Fibroblast of skin of back (primary cell): ENCODE measurements around the gene RANBP17. TPM values are rescaled to one million over a fixed set of nuclear protein-coding genes. Genes with fewer than 3 reads are reported as not detected.
"Not testable (repeated sequence)": the region's sequence is repeated elsewhere in the genome, so short reads cannot be mapped to it uniquely, and the experiment has no call there.

Source experiments
- DNase-seq: peaks from one replicate; pipeline ENCODE4 v3.0.0-alpha.2; 2013
- polyA plus RNA-seq, 2 experiments: library from polyadenylated mRNA; unstranded; fragments of 120-200 nt; gene quantifications; one replicate each; pipeline ENCODE4 v1.2.1, GENCODE V29; 2013; ENCODE audit not compliant: insufficient read length in 2 of 2

RANBP17 gene
- 4.5 TPM for polyA plus RNA-seq (2013, experiment 1 of 2; ENCODE audit: insufficient read length)
- 7.4 TPM for polyA plus RNA-seq (2013, experiment 2 of 2; ENCODE audit: insufficient read length)

- peak; percentile 79 for DNase-seq
These were observed at the start of gene RANBP17 for GRCh38 chr5:170861917-170862766. Gene RANBP17, plus strand, starts transcription at chr5:170862018.

- DNase-seq = no peak
These were observed 48.6 kb upstream of the RANBP17 start for GRCh38 chr5:170813231-170813630.

DNA sequence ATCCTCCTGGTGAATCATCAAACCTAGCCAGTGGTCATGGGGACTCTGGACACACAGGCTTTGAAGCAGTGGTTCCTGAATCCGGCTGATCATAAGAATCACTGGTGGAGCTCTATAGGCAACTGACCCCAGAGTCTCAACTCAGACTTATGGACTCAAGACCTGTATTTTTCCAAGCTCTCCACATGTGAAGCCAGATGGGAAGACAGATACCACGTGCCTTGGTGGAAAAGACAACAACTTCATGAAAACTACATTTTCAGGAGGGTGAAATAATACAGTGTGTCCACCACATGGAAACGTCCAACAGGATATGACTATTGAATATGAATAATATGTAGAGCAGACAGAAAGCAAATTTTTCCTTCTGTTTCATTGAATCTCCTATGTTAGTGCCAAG, 44.6 kb upstream of the RANBP17 start:
- DNase-seq = peak; percentile 4

GRCh38 chr5:170818232-170818631, 43.6 kb upstream of the RANBP17 start:
- peak; percentile 69 for DNase-seq

GRCh38 chr5:170819824-170820223, 42.0 kb upstream of the RANBP17 start:
- DNase-seq = no peak

GRCh38 chr5:170821257-170821800, 40.5 kb upstream of the RANBP17 start:
- DNase-seq = no peak

DNA sequence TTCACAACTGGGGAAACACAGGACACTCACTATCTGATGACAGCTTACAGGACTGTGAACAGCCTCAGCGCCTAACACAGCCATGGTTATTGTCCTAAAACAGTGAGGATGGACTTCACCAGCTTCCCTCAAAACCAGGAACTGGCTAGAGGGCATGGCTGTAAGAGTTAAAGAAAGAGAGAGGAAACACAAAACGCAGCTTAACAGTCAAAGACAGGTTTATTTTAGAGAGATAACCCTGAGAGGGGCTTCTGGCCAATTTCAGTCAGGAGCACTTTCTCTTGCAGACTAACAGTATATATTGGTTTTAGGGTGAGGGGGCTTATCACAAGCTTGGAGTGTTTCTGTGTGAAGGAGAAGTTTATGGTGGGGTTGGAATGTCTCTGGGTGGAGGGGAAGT, 35.7 kb upstream of the RANBP17 start:
- no peak for DNase-seq

DNA sequence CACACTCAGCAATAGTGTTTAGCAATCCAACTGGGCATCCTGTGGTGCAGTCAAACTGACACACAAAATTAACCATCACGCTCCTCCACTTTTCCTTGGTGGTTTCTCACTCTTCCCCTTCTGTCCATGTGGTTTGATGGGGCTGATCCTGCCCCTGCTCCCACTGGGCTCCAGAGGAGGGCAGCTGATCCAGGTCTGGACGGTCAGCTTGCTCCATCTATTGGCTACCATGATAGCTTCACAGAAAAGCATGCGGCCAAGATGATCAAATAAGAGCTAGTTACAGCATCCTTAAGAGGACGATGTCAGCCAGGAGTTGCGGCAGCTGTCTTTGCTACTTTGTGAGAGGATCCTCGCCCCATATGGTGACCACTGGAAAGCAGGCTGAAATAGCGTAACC, 29.6 kb upstream of the RANBP17 start:
- DNase-seq = no peak

DNA sequence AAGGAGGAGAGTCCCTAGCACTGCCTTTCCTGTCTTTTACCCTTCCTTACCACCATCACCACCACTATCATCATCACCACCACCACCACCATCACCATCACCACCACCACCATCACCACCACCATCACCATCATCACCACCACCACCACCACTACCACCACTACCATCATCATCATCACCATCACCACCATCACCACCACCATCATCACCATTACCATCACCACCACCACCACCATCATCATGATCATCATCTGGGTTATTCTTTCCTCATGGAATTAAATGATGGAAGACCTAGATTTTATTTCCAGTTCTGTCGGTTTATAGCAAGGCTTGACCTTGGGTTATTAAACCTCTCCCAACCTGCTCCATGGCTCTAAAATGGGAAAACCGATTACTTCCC, 27.8 kb upstream of the RANBP17 start:
- DNase-seq = not testable (repeated sequence)

GRCh38 chr5:170836226-170836625, 25.6 kb upstream of the RANBP17 start:
- DNase-seq = no peak

- no peak for DNase-seq
These were observed 17.9 kb upstream of the RANBP17 start for GRCh38 chr5:170843870-170844269.

GRCh38 chr5:170844651-170845050, 17.2 kb upstream of the RANBP17 start:
- no peak for DNase-seq

- peak; percentile 58 for DNase-seq
These were observed 15.4 kb upstream of the RANBP17 start for GRCh38 chr5:170846416-170846815.

DNA sequence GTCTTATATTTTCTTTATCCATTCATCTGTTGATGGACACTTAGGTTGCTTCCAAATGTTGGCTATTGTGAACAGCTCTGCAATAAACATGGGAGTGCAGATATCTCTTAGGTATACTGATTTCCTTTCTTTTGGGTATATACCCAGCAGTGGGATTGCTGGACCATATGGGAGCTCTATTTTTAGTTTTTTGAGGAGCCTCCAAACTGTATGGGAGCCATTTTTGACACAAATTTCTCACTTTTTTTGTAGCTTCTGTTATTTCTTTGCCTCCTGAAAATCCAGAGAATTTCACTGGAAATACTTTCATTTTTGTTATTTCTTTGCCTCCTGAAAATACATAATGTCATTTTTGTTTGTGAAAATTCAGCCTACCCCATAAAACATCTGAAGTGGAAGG, 15.0 kb upstream of the RANBP17 start:
- DNase-seq = no peak

- peak; percentile 71 for DNase-seq
These were observed 13.8 kb upstream of the RANBP17 start for GRCh38 chr5:170848033-170848432.

DNA sequence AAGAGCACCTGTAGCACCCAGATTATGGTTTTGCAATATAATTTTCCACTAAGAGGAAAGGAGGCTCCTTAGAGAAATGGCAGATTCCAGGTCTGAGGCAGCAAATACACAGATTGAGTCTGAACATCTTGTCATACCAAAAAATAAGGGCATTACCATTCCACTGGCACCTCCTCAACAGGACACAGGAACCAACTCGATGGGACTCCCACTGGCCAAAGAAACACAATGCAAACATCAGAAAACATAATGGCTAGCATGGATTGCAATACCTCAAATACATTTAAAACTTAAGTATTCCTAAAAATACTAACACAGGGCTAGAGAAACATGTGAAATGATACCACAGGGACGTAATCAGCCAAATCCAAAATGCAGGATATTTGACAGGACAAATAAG, 12.4 kb upstream of the RANBP17 start:
- DNase-seq = no peak

- DNase-seq = peak; percentile 51
These were observed 7.3 kb upstream of the RANBP17 start for GRCh38 chr5:170854566-170854965.

- DNase-seq = no peak
These were observed 4.8 kb upstream of the RANBP17 start for GRCh38 chr5:170857066-170857465.

GRCh38 chr5:170860415-170860814, 1.4 kb upstream of the RANBP17 start:
- no peak for DNase-seq

- no peak for DNase-seq
These were observed 776 bp upstream of the RANBP17 start for GRCh38 chr5:170860818-170861666.

- DNase-seq = no peak
These were observed 226 bp upstream of the RANBP17 start for GRCh38 chr5:170861667-170861916.

- peak; percentile 77 for DNase-seq
These were observed 1.8 kb downstream of the RANBP17 start for GRCh38 chr5:170863646-170864045.

DNA sequence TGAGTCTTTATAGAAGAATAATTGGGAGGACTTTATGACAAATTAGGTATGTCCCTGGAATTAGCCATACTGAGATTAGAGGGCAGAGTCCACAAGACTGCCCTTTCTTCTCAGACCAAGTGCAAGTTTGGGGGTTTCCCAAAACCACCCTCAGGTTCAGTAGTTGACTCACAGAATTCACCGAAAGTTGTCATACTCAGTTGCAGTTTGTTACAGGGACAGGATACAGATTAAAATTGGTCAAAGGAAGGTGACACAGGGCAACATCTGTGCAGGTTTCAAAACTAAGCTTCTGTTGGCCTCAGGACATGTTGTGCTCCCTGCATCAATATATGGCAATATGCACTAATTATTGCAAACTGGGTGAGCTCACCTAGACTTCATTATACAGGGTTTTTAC, 3.8 kb downstream of the RANBP17 start:
- DNase-seq = no peak

DNA sequence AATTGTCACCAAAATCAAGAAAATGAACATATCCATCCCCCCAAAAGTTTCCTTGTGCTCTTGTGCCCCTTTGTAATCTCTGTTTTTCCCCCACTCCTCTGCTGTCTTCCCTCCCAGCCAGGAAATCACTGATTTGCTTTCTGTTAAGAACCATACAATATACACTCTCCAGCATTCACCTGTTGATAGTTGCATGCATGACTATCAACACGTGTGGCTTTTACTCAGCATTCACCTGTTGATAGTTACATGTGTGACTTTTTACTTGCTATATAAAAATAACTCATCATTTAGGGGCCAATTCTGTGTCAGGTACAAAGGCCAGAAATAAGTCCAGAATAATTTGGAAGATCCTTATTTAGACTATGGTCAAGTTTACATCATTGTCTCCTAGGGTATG, 6.0 kb downstream of the RANBP17 start:
- no peak for DNase-seq
